ENCODE results near the gene AHRR.

AHRR gene

DNA sequence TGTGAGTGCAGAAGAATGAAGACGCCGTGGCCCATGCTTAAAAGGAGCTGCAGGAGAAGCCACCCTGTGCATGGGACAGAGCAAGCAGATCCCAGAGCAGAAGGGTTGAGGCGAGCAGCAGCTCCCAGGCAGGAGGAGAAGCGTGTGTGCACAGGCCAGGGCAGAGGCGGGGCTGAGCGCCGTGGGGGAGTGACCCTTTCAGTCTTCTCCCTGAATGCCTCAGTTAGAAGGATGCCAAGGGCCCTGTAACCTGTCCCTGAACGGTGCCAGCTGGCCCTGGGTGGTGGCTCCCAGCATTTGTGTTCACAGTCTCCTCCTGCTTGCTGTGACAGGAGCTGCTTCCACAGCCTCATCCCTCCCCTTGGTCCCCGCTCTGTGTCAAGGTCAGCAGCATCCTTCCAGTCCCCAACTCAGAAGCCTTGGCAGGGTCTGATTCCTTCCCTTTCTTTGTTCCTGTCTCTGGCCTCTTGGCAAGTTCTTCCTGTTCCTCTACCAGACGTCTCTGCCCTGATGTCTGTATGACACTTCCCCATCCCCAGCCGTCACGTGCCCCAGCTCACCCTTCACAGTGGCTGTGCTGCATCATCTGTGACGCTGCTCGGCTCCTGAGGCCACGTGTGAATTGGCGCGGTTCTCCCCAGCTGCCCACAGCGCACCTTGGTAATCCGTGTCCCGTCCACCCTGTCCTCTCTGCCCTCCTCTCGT lies 126.7 kb downstream of the AHRR start:
- Histone ChIP-seq H3K4me3 (ENCODE audit: low read depth, low read length) (no peak overlapping the region), H3K9ac (no peak overlapping the region), H3K36me3 (ENCODE audit: control insufficient read depth, insufficient read depth, low read length) (peaks cover 3% of the 10 kb centered on the region), H3K27ac (no peak overlapping the region), H2AFZ (no peak overlapping the region), H3K4me1 (peaks cover 5% of the 10 kb centered on the region), H3K27me3 (ENCODE audit: control insufficient read depth, insufficient read depth, low read length) (no peaks in the 10 kb centered on the region), H3K4me2 (ENCODE audit: low read length) (no peak overlapping the region), H3K79me2 (peaks cover 45% of the 10 kb centered on the region), H3K9me3 (ENCODE audit: control insufficient read depth, low read length) (no peaks in the 10 kb centered on the region)
- TF ChIP-seq, protein P1, sequence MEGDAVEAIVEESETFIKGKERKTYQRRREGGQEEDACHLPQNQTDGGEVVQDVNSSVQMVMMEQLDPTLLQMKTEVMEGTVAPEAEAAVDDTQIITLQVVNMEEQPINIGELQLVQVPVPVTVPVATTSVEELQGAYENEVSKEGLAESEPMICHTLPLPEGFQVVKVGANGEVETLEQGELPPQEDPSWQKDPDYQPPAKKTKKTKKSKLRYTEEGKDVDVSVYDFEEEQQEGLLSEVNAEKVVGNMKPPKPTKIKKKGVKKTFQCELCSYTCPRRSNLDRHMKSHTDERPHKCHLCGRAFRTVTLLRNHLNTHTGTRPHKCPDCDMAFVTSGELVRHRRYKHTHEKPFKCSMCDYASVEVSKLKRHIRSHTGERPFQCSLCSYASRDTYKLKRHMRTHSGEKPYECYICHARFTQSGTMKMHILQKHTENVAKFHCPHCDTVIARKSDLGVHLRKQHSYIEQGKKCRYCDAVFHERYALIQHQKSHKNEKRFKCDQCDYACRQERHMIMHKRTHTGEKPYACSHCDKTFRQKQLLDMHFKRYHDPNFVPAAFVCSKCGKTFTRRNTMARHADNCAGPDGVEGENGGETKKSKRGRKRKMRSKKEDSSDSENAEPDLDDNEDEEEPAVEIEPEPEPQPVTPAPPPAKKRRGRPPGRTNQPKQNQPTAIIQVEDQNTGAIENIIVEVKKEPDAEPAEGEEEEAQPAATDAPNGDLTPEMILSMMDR (IDR thresholded peaks at IDR 0.05): no peak

DNA sequence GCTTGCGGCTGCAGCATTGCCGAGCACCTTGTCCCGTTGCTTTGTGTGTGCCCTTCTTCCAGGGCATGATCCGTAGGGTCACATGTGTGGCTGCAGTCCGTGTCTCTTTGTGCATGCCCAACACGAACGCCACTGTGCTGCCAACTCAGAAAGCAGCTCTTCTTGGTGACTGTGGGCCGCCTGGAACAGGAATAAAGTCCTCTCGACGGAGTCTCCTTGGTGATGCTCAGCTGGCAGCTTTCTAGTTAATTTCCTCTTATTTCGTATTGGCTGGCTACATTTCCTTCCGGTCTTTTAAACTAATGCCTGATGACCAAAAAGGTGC lies 127.2 kb downstream of the AHRR start:
- H3K79me2 ChIP-seq: peaks cover 46% of the 10 kb centered on the region
- peaks cover 3% of the 10 kb centered on the region for H3K36me3 ChIP-seq (ENCODE audit: control insufficient read depth, insufficient read depth, low read length)
- H3K9me3 ChIP-seq (ENCODE audit: control insufficient read depth, low read length): no peaks in the 10 kb centered on the region
- no peak overlapping the region for H2AFZ ChIP-seq
- H3K4me2 ChIP-seq (ENCODE audit: low read length): no peak overlapping the region
- H3K4me3 ChIP-seq (ENCODE audit: low read depth, low read length): no peak overlapping the region
- TF ChIP-seq, protein P1 (IDR thresholded peaks at IDR 0.05): no peak
- H3K9ac ChIP-seq: no peak overlapping the region
- no peak overlapping the region for H3K27ac ChIP-seq
- H3K27me3 ChIP-seq (ENCODE audit: control insufficient read depth, insufficient read depth, low read length): no peaks in the 10 kb centered on the region
- H3K4me1 ChIP-seq: peaks cover 5% of the 10 kb centered on the region

DNA sequence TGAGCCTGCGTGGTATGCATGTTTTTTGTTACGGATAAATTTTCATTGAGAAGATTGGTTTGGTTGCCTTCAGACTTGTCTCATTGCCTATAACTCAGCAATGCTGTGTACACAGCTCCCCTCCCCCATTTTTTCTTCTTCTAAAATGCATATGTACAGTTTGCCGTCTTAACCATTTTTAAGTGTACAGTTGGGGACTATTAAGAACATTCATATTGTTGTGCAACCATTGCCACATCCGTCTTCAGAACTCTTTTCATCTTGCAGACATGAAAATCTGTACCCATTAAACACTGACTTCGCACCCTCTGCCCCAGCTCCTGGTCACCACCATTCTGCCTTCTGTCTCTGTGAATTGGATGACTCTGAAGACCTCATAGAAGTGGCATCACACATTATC lies 127.6 kb downstream of the AHRR start:
- Histone ChIP-seq H3K27me3 (ENCODE audit: control insufficient read depth, insufficient read depth, low read length) (no peaks in the 10 kb centered on the region), H3K4me1 (peaks cover 2% of the 10 kb centered on the region), H3K4me3 (ENCODE audit: low read depth, low read length) (no peak overlapping the region), H2AFZ (no peak overlapping the region), H3K9me3 (ENCODE audit: control insufficient read depth, low read length) (no peaks in the 10 kb centered on the region), H3K4me2 (ENCODE audit: low read length) (no peak overlapping the region), H3K9ac (no peak overlapping the region), H3K79me2 (peaks cover 47% of the 10 kb centered on the region), H3K36me3 (ENCODE audit: control insufficient read depth, insufficient read depth, low read length) (peaks cover 3% of the 10 kb centered on the region), H3K27ac (no peak overlapping the region)
- TF ChIP-seq, protein P1 (IDR thresholded peaks at IDR 0.05): no peak

DNA sequence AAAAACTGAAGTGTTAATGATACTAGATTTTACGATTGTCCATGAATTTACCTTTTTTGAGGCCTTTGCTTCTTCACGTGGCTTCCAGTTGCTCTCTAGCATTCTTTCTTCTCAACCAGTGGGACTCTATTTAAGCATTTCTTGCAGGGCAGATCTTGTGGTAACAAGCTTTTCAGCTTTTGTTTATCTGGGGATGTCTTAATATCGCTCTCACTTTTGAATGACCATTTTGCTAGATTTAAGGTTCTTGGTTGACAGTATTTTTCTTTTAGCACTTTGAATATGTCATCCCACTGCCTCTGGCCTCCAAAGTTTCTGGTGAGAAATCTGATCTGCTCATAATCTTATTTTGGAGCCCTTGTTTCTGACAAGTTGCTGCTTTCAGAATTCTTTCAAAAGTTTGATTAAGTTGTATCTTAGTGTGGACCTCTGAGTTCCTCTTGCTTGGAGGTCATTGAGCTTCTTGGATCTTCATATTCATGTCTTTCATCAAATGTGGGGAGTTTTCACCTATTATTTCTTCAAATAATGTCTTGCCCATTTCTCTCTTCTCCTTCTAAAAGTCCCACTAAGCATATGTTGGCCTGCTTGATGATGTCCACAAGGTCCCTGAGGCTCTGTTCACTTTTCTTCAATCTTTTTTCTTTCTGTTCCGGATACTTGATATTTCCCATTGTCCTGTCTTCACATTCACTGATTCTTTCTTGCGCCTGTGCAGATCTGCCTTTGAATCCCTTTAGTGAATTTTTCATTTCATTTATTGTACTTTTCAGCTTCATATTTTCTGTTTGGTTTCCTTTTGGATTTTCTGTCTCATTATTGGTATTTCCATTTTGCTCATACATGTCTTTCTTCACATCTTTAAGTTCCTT lies 130.3 kb downstream of the AHRR start:
- Histone ChIP-seq H3K36me3 (ENCODE audit: control insufficient read depth, insufficient read depth, low read length) (peaks cover 3% of the 10 kb centered on the region), H3K9ac (no peak overlapping the region), H3K9me3 (ENCODE audit: control insufficient read depth, low read length) (no peaks in the 10 kb centered on the region), H2AFZ (no peak overlapping the region), H3K27ac (no peak overlapping the region), H3K4me2 (ENCODE audit: low read length) (no peak overlapping the region), H3K4me1 (no peaks in the 10 kb centered on the region), H3K79me2 (peaks cover 57% of the 10 kb centered on the region), H3K4me3 (ENCODE audit: low read depth, low read length) (no peak overlapping the region), H3K27me3 (ENCODE audit: control insufficient read depth, insufficient read depth, low read length) (no peaks in the 10 kb centered on the region)
- TF ChIP-seq, protein P1 (IDR thresholded peaks at IDR 0.05): no peak
